Panc1 (cell line): ENCODE results near the gene RNF175.

Source experiments
- CTCF ChIP-seq: fragments of 450-650 bp; IDR thresholded peaks from 2 replicates; pipeline ENCODE4 v1.5.1; 2017; ENCODE audit warnings: mild to moderate bottlenecking
- POLR2AphosphoS5 ChIP-seq: IDR thresholded peaks from 2 replicates; pipeline ENCODE4 v1.6.1; 2012; ENCODE audit warnings: mild to moderate bottlenecking, low read depth, low read length, moderate library complexity
- SIN3A ChIP-seq: IDR thresholded peaks from 2 replicates; pipeline ENCODE4 v1.6.1; 2012; ENCODE audit warnings: low read depth, mild to moderate bottlenecking, low read length, moderate library complexity, borderline replicate concordance; ENCODE audit not compliant: insufficient read depth
- TF ChIP-seq, protein P1 (sequence below), 2 experiments: IDR thresholded peaks; 2 replicates each; pipeline ENCODE4 v1.6.1; 2011 to 2012; ENCODE audit warnings: low read depth in 2 of 2, control low read depth in 1 of 2, low read length in 1 of 2, mild to moderate bottlenecking in 1 of 2, moderate library complexity in 1 of 2; ENCODE audit not compliant: insufficient read depth in 1 of 2

DNA sequence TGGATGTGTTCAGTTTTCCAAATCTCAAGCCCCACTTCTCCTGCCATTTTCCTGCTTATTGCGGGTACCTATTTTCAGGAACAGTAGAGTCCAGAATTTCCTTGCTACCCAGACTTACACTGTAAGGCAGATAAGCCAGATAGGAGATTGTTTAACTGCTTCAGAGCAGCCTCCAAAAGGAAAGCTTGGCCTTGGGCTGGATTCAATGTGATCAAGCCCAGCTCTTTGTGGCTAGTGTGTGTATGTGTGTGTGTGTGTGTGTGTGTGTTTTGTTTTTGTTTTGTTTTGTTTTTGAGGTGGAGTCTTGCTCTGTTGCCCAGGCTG, 34.0 kb downstream of the RNF175 start:
- no peak for TF ChIP-seq POLR2AphosphoS5
- TF ChIP-seq CTCF: no peak
- no peak for TF ChIP-seq SIN3A
- TF ChIP-seq, protein P1, sequence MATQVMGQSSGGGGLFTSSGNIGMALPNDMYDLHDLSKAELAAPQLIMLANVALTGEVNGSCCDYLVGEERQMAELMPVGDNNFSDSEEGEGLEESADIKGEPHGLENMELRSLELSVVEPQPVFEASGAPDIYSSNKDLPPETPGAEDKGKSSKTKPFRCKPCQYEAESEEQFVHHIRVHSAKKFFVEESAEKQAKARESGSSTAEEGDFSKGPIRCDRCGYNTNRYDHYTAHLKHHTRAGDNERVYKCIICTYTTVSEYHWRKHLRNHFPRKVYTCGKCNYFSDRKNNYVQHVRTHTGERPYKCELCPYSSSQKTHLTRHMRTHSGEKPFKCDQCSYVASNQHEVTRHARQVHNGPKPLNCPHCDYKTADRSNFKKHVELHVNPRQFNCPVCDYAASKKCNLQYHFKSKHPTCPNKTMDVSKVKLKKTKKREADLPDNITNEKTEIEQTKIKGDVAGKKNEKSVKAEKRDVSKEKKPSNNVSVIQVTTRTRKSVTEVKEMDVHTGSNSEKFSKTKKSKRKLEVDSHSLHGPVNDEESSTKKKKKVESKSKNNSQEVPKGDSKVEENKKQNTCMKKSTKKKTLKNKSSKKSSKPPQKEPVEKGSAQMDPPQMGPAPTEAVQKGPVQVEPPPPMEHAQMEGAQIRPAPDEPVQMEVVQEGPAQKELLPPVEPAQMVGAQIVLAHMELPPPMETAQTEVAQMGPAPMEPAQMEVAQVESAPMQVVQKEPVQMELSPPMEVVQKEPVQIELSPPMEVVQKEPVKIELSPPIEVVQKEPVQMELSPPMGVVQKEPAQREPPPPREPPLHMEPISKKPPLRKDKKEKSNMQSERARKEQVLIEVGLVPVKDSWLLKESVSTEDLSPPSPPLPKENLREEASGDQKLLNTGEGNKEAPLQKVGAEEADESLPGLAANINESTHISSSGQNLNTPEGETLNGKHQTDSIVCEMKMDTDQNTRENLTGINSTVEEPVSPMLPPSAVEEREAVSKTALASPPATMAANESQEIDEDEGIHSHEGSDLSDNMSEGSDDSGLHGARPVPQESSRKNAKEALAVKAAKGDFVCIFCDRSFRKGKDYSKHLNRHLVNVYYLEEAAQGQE (IDR thresholded peaks at IDR 0.05; ENCODE audit: insufficient read depth in 1 of 2, low read depth in 2 of 2, low read length in 1 of 2): no peak
